GM18951 (cell line): ENCODE measurements around the gene FGF22.

Experiments used
- POLR2A ChIP-seq: IDR thresholded peaks from 4 replicates; pipeline ENCODE4 v1.6.1; 2011; ENCODE audit warnings: mild to moderate bottlenecking; ENCODE audit not compliant: insufficient read length, insufficient read depth; ENCODE audit errors: extremely low read depth
- in situ Hi-C: fragments of 300-500 bp; cut with MboI; formaldehyde crosslinking; loops from one replicate; pipeline ENCODE4 v1.12.0; 2022; ENCODE audit warnings: low sequenced_read_pairs, mixed read lengths, inconsistent platforms; ENCODE audit not compliant: unreplicated experiment

FGF22 gene

GRCh38 chr19:682678-683320 lies 43.1 kb downstream of the FGF22 start:
- no peak for TF ChIP-seq POLR2A
- in situ Hi-C loops = no loop called here

- in situ Hi-C loops = no loop called here
- TF ChIP-seq POLR2A = no peak
Observed at GRCh38 chr19:685454-685931, 45.8 kb downstream of the FGF22 start.

- in situ Hi-C loops = no loop called here
- TF ChIP-seq POLR2A = no peak
Observed at GRCh38 chr19:686589-687297, 47.1 kb downstream of the FGF22 start.

- in situ Hi-C loops = no loop called here
- TF ChIP-seq POLR2A = no peak
Observed at GRCh38 chr19:687569-688166, 48.0 kb downstream of the FGF22 start.

- in situ Hi-C loops = no loop called here
- no peak for TF ChIP-seq POLR2A
Observed at GRCh38 chr19:688214-688613, 48.5 kb downstream of the FGF22 start.

GRCh38 chr19:688992-689391 lies 49.3 kb downstream of the FGF22 start:
- TF ChIP-seq POLR2A = no peak
- in situ Hi-C loops = no loop called here

- in situ Hi-C loops = no loop called here
Observed at GRCh38 chr19:690203-690602, 50.5 kb downstream of the FGF22 start.

More at GRCh38 chr19:690203-690602, 50.5 kb downstream of the FGF22 start:
- no peak for TF ChIP-seq POLR2A
